ENCODE data around the gene TLE2. TPM values are rescaled to one million over a fixed set of nuclear protein-coding genes. Genes with fewer than 3 reads are reported as not detected.
"Not testable (repeated sequence)": the region's sequence is repeated elsewhere in the genome, so short reads cannot be mapped to it uniquely, and the experiment has no call there.

The TLE2 gene
- total RNA-seq, 1 experiment from 2014 or later: 19.2 TPM

DNA sequence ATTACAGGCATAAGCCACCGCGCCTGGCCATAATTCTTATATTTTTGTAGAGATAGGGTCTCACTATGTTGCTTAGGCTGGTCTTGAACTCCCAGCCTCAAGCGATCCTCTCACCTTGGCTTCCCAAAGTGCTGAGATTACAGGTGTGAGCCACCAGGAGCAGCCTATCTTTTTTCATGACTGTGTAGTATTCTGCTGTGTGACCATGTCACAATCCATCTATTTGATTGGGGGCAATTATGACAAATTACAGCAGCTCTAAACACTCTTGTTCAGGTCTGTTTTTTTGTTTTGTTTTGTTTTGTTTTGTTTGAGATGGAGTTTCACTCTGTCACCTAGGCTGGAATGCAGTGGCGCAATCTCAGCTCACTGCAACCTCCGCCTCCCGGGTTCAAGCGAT is 20.9 kb upstream of the TLE2 start:
- H3K4me3 ChIP-seq; H3K27me3 ChIP-seq (replicated peaks); DNase-seq (ENCODE audit: low read depth in 1 of 2, low spot score in 2 of 2); H3K9me3 ChIP-seq (replicated peaks); H3K27ac ChIP-seq: not testable (repeated sequence)
- Histone ChIP-seq H3K36me3 (peaks cover 26% of the 10 kb centered on the region), H3K4me1 (replicated peaks) (peaks cover 14% of the 10 kb centered on the region)

DNA sequence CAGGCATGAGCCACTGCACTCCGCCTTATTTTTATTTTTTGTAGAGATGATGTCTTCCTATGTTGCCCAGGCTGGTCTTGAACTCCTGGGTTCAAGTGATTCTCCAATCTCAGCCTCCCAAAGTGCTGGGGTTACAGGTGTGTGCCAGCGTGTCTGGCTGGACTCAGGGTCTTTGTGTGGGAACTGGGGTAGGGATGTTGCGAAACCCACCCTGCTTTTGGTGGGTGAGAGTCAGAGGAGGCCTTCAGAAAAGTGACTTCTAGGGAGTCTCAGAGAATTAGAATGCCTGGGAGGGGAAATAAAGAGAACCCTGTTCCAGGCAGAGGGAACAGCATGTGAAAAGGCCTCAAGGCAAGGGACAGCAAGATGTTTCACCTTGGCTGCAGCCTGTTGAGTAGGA is 20.0 kb upstream of the TLE2 start:
- DNase-seq (ENCODE audit: low read depth in 1 of 2, low spot score in 2 of 2): no peak
- no peaks in the 10 kb centered on the region for H3K27me3 ChIP-seq (replicated peaks)
- no peak overlapping the region for H3K27ac ChIP-seq
- H3K4me1 ChIP-seq (replicated peaks): peaks cover 5% of the 10 kb centered on the region
- H3K4me3 ChIP-seq: no peak overlapping the region
- no peaks in the 10 kb centered on the region for H3K9me3 ChIP-seq (replicated peaks)
- H3K36me3 ChIP-seq: peaks cover 17% of the 10 kb centered on the region

DNA sequence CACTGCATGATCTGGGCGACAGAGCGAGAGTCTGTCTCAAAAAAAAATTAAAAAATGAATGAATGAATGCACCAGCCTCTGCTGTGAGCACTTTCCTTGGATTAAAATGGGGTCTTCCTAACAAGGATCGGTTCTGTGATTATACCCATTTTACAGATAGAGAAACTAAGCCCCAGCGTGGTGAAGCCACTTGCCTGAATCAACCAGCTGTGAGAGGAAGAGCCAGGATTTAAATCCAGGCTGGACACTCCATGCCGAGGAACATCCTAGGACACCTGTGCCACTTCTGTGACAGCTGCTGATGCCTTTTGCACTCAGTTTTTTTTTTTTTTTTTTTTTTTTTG is 19.1 kb upstream of the TLE2 start:
- Histone ChIP-seq H3K27ac (no peak overlapping the region), H3K4me3 (peak overlapping the region; percentile 0; the same call in 1 of the 2 replicates), H3K4me1 (replicated peaks) (peaks cover 5% of the 10 kb centered on the region), H3K27me3 (replicated peaks) (no peaks in the 10 kb centered on the region), H3K36me3 (peaks cover 10% of the 10 kb centered on the region), H3K9me3 (replicated peaks) (no peaks in the 10 kb centered on the region)
- DNase-seq (ENCODE audit: low read depth in 1 of 2, low spot score in 2 of 2): no peak

DNA sequence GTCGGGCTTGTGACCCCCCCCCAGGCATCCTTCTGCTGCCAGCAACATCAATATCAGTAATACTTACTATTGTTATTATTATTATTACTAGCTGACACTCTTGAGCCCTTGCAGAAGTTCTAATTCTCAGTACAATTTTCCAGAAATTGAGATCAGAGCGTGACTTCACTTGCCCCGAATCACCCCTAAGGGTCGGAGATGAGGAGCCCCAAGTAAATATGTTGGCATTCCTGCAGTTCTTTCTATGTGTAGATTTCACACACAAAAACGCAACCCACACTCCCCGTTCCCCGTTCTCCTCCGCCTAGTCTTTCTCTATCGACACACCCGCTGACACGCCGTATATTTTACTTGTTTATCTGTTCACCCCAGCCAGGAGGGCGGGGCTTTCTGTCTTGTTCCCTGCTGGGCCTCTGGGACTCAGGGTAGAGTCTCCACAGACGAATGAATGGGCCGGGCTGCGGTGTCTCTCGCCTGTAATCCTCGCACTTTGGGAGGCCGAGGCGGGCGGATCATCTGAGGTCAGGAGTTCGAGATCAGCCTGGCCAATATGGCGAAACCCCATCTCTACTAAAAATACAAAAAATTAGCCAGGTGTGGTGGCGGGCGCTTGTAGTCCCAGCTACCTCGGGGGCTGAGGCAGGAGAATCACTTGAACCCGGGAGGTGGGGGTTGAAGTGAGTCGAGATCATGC is 18.6 kb upstream of the TLE2 start:
- peaks cover 5% of the 10 kb centered on the region for H3K4me1 ChIP-seq (replicated peaks)
- H3K27ac ChIP-seq: no peak overlapping the region
- H3K27me3 ChIP-seq (replicated peaks): no peaks in the 10 kb centered on the region
- H3K9me3 ChIP-seq (replicated peaks): no peaks in the 10 kb centered on the region
- peaks cover 6% of the 10 kb centered on the region for H3K36me3 ChIP-seq
- H3K4me3 ChIP-seq: peak overlapping the region; percentile 0; the same call in 1 of the 2 replicates
- DNase-seq (ENCODE audit: low read depth in 1 of 2, low spot score in 2 of 2): peak; percentile 70 to 92

DNA sequence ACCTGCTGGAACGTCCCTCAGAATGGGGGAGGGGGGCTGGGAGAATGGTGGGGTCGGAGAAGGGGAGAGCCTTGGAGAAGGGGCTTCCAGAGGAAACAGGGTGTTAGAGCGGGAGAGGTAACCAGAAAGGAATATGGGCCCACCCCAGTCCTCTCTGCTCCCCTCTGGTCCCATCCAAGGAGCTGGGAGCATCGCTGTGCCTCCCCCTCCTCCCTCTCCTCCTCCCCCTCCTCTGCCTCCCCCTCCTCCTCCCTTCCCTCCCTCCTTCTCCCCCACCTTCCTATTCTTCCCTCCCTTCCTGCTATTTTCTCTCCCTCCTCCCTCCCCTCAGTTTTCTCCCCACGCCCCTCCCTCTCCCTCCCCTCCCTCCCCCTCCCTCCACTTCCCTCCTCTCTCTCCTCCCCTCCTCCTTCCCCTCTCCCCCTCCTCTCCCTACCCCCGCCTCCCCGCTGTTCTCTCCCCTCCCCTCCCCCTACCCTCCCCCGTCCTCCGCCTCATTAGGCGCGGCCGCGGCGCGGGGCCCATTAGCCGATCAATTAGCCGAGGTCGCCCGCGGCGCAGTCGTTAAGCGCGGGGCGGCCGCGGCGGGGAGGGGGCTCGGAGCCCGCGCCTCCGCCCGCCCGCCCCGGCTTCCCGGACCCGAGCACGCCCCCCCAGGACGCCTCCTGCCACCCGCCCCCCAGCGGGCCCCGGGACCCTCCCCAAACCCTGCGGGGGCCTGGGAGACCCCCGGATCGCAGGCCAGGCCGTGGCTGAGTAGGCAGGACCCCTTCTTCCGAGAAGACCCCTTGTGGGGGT is 17.8 kb upstream of the TLE2 start:
- Histone ChIP-seq H3K27ac (no peak overlapping the region), H3K4me1 (replicated peaks) (peaks cover 5% of the 10 kb centered on the region), H3K9me3 (replicated peaks) (no peaks in the 10 kb centered on the region), H3K27me3 (replicated peaks) (no peaks in the 10 kb centered on the region), H3K36me3 (no peaks in the 10 kb centered on the region; the same call in 1 of the 2 replicates), H3K4me3 (peak overlapping the region; percentile 0; the same call in 1 of the 2 replicates)
- no peak for DNase-seq (ENCODE audit: low read depth in 1 of 2, low spot score in 2 of 2)

DNA sequence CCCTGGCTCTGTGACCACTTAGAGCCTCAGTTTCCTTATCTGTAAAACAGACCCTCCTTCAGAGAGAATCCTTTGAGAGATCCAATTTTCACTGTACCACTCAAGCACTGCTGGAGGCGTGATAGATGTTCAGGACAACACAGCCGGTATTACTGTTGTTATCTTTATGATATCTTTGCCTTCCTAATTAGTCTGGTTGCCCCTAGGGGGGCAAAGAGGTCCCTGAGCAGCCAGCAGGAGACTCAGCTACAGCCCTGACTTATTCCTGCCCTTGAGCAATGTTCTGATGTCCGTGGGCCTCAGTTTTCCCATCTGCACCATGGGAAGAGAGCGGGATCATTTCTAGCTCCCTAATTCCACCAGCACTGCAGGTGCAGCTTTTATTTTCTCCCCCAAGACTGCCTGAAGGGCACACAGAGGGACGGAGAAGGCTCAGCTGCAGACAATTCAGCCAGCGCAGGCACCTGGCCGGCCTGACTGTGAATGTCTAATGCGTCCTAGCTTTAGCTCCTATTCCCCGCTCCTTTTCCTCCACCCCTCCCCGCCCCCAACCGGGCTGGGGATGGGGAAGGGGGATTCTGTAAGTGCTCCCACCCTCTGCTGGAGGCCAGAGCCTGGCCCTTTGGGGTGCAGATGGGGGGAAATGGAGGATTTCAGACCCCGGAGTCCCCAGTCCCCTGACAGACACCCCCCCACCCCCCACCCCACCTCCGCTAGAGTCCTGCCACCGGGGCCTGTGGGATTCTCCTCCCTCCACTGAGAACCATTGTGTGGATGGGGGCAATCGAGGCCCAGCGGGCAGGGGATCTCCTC is 17.0 kb upstream of the TLE2 start:
- no peaks in the 10 kb centered on the region; the same call in 1 of the 2 replicates for H3K36me3 ChIP-seq
- no peaks in the 10 kb centered on the region for H3K27me3 ChIP-seq (replicated peaks)
- H3K9me3 ChIP-seq (replicated peaks): no peaks in the 10 kb centered on the region
- peaks cover 5% of the 10 kb centered on the region for H3K4me1 ChIP-seq (replicated peaks)
- no peak overlapping the region for H3K27ac ChIP-seq
- no peak for DNase-seq (ENCODE audit: low read depth in 1 of 2, low spot score in 2 of 2)
- no peak overlapping the region for H3K4me3 ChIP-seq

DNA sequence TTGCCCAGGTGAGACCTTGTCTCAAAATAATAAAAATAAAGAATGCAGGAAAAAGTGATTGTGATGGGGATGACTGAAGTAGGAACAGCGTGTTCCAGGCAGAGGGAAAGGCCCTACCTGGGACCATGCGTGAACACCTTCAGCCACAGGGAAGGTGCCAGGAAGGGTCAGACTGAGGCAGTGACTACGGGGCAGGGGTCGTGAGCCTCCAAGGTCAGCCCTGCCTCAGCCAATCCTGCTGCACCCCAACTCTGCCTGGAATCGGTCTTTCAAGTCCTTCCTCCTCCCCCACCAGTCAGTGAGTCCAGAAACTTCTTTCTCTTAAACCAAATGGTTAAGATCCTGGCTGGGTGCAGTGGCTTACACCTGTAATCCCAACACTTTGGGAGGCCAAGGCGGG is 16.1 kb upstream of the TLE2 start:
- H3K27me3 ChIP-seq (replicated peaks): no peaks in the 10 kb centered on the region
- DNase-seq (ENCODE audit: low read depth in 1 of 2, low spot score in 2 of 2): no peak
- H3K9me3 ChIP-seq (replicated peaks): no peaks in the 10 kb centered on the region

DNA sequence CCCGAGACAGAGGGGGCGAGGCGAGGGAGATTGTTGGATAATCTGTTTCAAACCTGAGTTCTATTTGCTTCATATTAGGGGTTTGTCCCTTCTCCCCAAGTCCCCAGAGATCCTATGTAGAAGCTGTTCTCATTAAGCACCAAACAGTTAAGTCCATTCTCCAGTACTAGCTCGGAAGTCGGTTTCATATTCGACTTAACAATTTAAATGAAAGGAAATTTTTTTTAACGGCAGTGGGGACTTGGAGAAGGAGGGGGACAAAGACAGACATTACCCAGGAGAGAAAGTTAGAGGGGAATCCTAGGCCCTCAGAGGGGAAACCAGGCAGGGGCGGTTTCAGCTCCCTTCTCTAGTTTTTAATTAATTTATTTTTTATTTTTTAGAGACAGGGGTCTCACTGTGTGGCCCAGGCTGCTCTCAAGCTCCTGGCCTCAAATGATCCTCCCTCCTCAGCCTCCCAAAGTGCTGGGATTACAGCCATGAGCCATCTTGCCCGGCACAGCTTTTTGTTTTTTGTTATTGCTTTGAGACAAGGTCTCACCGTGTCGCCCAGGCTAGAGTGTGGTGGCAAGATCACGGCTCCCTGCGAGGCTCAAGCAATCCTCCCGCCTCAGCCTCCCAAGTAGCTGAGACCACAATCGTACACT is 13.7 kb upstream of the TLE2 start:
- no peak for DNase-seq (ENCODE audit: low read depth in 1 of 2, low spot score in 2 of 2)
- H3K4me3 ChIP-seq: no peak overlapping the region

More for the DNA sequence above, 16.1 kb upstream of the TLE2 start:
- no peaks in the 10 kb centered on the region for H3K36me3 ChIP-seq
- no peak overlapping the region for H3K27ac ChIP-seq
- H3K4me3 ChIP-seq: no peak overlapping the region
- H3K4me1 ChIP-seq (replicated peaks): peaks cover 10% of the 10 kb centered on the region

DNA sequence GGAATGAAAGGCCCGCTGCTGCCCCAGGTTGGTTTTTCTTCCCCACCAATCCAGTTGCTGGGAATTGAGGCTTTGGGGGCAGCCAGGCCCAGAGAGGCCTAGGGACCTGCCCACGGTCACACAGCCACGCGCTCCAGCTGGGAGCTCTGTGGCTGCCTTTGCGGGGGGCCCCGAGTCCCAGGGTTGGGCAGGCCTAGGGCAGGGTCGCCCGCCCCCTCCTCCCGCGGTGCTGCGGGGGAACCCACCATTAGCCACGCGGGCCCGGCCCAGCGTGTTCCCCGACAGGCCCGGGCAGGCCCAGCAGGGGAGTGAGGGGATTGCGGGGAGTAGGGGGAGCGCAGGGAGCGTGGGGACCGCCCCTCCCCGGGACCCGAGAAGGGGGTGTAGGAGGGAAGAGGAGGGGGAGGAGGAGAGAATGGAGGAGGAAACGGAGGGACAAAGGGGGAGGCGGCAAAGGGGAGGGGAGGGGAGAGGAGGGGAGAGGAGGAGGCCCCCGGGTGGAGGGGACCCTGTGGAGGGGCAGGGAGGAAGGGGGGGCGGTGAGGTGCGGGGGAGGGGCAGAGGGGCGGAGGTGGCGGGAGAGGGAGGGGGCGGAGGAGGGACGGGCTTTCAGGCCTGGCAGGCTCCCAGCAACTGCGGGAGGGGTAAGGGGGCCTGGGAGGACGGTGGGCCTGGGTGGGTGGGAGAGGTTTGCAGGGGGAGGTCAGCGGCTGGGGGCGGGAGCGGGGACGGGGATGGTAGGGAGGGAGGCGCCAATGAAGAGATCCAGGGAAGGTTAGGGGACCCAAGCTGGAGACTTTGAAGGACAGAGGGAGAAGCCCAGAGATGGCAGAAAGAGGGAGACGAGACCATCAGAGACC is 12.9 kb upstream of the TLE2 start:
- no peaks in the 10 kb centered on the region for H3K36me3 ChIP-seq
- H3K4me3 ChIP-seq: no peak overlapping the region
- H3K9me3 ChIP-seq (replicated peaks): no peaks in the 10 kb centered on the region
- no peak for DNase-seq (ENCODE audit: low read depth in 1 of 2, low spot score in 2 of 2)
- no peaks in the 10 kb centered on the region for H3K27me3 ChIP-seq (replicated peaks)
- peaks cover 9% of the 10 kb centered on the region for H3K4me1 ChIP-seq (replicated peaks)
- H3K27ac ChIP-seq: no peak overlapping the region

More for the DNA sequence above, 13.7 kb upstream of the TLE2 start:
- H3K4me1 ChIP-seq (replicated peaks): peaks cover 4% of the 10 kb centered on the region
- H3K9me3 ChIP-seq (replicated peaks): no peaks in the 10 kb centered on the region
- H3K27me3 ChIP-seq (replicated peaks): no peaks in the 10 kb centered on the region
- no peak overlapping the region for H3K27ac ChIP-seq
- H3K36me3 ChIP-seq: no peaks in the 10 kb centered on the region

DNA sequence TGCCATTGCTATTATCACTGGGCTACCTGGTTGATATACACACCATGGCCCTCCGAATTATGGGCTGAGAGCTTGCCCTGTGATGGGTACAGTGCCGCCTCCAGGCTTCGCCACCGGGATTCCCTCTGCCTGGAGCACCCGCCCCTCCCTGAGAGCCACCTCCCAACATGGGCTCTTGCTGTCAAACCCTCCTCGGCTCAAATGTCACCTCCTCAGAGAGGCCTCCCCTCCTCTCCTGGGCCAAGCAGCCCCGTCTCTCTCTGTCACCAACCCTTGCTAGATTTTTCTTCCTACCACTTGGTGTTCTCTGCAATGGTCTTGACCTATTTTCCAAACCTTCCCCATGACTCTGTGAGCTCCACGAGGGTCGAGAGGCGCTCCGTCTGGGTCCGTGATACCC is 12.2 kb upstream of the TLE2 start:
- no peak for DNase-seq (ENCODE audit: low read depth in 1 of 2, low spot score in 2 of 2)
- Histone ChIP-seq H3K9me3 (replicated peaks) (no peaks in the 10 kb centered on the region), H3K4me3 (no peak overlapping the region), H3K27me3 (replicated peaks) (no peaks in the 10 kb centered on the region), H3K4me1 (replicated peaks) (peaks cover 15% of the 10 kb centered on the region), H3K27ac (no peak overlapping the region), H3K36me3 (no peaks in the 10 kb centered on the region)

DNA sequence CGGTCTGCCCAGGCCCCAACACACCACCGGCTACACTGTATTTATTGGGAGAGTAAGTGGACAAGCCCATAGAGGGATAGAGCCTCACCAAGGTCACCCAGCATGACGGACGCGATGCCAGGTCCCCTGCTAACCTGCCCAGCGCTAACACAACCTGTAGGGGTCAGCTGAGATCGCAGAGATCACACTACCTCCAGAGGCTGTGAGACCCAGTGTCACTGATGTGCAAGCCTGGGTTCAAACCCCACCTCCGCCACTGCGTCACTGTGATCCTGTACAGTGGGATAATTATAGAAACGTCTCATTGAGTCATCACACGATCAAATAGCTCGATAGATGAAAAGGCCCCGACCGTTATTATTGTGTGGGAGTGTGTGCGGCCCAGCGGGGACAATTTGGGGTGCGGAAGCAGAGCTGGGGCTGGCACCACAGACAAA is 10.6 kb upstream of the TLE2 start:
- Histone ChIP-seq H3K27ac (no peak overlapping the region), H3K27me3 (replicated peaks) (no peaks in the 10 kb centered on the region), H3K36me3 (no peaks in the 10 kb centered on the region), H3K9me3 (replicated peaks) (no peaks in the 10 kb centered on the region), H3K4me3 (no peak overlapping the region), H3K4me1 (replicated peaks) (peaks cover 29% of the 10 kb centered on the region)
- no peak for DNase-seq (ENCODE audit: low read depth in 1 of 2, low spot score in 2 of 2)

DNA sequence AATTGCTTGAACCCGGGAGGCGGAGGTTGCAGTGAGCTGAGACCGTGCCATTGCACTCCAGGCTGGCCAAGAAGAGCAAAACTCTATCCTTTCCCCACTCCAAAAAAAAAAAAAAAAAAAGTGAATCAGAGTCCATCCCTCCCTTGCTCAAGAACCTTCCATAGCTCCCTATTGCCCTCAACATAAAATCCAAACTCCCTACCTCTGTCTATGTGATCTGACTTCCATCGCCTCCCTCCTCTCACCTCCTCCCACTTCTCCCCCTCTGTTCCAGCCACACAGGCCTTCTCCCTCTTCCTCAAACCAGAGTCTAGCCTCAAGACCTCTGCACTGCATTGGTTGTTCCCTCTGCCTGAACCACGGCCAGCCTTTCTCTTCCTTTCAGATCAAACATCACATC is 10.0 kb upstream of the TLE2 start:
- peaks cover 35% of the 10 kb centered on the region for H3K4me1 ChIP-seq (replicated peaks)
- no peak overlapping the region for H3K4me3 ChIP-seq
- DNase-seq (ENCODE audit: low read depth in 1 of 2, low spot score in 2 of 2): no peak
- H3K9me3 ChIP-seq (replicated peaks): no peaks in the 10 kb centered on the region
- H3K27ac ChIP-seq: no peak overlapping the region
- H3K27me3 ChIP-seq (replicated peaks): no peaks in the 10 kb centered on the region
- no peaks in the 10 kb centered on the region for H3K36me3 ChIP-seq

DNA sequence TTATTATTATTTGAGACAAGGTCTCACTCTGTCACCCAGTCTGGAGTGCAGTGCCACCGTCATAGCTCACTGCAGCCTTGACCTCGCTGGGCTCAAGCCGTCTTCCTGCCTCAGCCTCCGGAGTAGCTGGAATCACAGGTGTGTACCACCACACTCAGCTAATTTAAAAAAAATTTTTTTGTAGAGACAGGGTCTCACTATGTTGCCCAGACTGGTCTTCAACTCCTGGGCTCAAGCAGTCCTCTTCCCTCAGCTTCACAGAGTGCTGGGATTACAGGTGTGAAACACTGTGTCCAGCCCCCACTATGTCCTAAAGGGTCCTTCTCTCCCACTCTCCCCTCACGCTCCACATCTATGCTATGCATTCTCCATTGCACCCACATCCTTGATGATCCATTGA is 9.1 kb upstream of the TLE2 start:
- no peak for DNase-seq (ENCODE audit: low read depth in 1 of 2, low spot score in 2 of 2)
- no peak overlapping the region for H3K4me3 ChIP-seq

More for the DNA sequence above, 9.1 kb upstream of the TLE2 start:
- no peaks in the 10 kb centered on the region for H3K27me3 ChIP-seq (replicated peaks)
- H3K9me3 ChIP-seq (replicated peaks): no peaks in the 10 kb centered on the region
- H3K36me3 ChIP-seq: no peaks in the 10 kb centered on the region
- H3K27ac ChIP-seq: no peak overlapping the region
- peaks cover 44% of the 10 kb centered on the region for H3K4me1 ChIP-seq (replicated peaks)
